HG03039 (cell line): ENCODE results near the gene NFILZ.
"Not testable (repeated sequence)": the region's sequence is repeated elsewhere in the genome, so short reads cannot be mapped to it uniquely, and the experiment has no call there.

Experiments
- ATAC-seq: cut with Tn5 transposase; IDR thresholded peaks from one replicate; pipeline ENCODE4 v1.9.1; 2021; ENCODE audit warnings: mild to moderate bottlenecking, moderate library complexity; ENCODE audit not compliant: unreplicated experiment

NFILZ gene

DNA sequence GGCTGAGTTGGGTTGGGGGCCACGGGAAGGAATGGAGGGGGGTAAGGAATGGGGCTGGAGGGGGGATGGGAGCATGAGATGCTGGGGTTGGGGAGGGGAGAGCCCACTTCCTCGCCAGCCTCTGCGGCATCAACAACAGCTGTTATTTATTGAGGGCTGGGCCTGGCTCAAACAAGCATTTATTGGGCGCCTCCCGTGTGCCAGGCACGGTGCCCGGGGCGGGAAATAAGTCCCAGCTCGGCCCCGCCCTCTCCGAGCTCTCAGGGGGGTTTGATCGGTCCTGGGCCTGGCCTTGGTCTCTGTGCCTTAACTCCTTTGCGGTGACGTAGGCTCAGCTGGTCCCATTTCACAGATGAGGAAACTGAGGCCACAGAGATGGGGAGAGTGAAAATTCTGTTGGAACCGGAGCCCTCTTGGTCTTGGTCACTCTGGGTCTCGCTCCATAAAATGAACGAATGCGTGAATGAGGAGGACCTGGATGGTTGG, 19.0 kb upstream of the NFILZ start:
- no peak for ATAC-seq

DNA sequence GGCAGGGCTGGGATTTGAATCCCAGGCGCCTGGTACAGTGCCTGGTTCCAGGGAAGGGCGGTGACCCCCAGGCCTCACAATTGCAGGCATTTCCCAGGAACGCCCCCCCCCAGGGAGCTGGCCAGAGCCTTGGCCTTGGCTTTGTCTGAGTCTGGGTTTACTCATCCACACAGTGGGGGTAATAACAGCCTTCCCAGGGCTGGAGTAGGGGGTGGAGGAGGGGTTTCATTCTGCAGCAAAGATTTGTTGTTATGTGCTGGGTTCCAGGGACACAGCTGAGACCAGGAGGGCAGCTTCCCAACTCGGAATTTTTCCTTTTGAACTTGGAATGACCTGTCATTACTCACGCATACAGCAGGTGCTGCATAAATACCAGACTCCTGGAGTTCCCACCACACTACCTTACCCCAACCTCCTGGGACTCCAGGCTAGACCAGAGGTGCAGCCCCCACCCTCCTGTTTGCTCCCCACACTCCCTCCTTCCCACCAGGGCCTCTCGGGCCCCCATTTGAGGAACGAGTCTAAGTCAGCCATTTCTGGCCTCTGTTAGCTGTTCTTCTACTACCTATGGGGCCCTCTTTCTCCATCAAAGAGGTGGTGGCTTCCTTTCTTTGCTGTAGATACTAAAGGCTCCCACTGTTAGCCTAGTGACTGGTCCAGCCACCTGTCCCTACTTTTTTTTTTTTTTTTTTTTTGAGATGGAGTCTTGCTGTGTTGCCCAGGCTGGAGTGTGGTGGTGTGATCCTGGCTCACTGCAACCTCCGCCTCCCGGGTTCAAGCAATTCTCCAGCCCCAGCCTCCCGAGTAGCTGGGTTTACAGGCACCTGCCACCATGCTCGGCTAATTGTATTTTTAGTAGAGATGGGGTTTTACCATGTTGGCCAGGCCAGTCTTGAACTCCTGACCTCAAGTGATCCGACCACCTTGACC, 18.3 kb upstream of the NFILZ start:
- no peak for ATAC-seq

DNA sequence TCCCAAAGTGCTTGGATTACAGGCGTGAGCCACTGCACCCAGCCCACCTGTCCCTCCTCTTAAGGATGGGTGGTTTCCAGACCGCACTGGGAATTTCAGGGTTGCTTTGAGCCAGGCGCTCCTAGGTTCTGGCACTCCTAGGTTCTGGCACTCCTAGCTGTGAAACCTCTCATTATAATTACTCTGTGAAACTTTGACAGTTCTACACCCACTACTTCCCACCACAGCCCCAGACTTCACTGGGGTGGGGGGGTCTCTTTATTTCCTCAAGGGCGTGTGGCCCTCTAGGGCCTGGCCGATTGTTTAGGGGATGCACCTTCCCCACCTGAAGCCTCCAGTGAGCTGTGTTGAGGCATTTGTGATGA, 17.6 kb upstream of the NFILZ start:
- no peak for ATAC-seq

DNA sequence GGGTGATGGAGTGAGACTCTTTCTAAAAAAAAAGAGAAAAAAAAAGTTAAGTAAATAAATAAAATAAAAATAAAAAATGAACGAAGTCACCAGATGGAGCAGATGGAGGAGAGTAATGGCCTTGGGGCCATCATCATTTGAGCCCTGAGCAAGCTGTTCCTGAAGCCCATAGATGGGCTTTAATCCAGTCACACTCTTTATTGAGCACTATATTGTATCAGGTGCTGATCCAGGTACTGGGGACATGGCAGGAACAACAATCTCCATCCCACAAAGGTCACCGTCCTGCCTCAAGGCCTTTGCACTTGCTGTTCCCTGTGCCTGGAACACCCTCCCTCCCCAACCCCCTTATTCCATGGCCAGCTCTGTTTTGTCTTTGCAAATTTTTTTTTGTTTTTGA, 16.0 kb upstream of the NFILZ start:
- no peak for ATAC-seq

DNA sequence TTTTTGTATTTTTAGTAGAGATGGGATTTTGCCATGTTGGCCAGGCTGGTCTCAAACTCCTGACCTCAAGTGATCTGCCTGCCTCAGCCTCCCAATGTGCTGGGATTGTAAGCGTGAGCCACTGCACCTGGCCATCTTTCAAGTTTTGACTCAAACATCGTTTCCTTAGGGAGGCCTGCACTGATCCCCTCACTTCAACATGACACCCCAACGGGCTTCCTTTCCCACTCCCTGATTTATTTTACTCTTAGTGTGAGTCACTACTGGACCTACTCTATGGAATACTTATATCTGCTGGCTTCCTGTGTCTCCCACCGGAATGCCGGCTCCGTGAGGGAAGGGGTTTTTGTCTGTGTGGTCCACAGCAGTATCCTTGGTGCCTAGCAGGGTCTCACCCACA, 15.4 kb upstream of the NFILZ start:
- no peak for ATAC-seq

DNA sequence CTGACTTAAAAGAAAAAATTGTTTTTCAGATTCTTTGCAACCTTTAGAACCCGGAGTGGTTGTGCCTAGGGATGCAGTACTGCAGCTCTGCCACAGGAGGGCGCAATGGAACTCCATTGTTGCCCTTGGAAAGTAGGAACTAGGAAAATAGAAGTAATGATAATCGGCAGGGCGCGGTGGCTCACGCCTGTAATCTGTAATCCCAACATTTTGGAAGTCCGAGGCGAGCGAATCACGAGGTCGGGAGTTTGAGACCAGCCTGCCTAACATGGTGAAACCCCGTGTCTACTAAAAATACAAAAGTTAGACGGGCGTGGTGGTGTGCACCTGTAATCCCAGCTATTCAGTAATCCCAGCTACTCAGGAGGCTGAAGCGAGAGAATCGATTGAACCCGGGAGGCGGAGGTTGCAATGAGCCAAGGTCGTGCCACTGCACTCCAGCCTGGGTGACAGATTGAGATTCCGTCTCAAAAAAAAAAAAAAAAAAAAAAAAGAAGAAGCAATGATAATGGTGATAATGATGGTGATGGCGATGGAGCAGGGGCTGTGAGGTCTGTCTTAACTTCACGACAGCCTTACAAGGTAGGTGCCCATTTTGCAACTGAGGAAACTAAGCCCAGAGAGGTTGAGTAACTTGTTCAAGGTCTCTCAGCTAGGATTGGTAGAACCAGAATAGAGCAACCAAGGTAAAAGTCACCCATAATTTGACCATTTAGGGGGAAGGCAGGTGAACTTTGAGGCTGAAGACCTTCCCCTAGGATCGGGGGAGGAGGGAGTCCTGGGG, 14.4 kb upstream of the NFILZ start:
- ATAC-seq = no peak

DNA sequence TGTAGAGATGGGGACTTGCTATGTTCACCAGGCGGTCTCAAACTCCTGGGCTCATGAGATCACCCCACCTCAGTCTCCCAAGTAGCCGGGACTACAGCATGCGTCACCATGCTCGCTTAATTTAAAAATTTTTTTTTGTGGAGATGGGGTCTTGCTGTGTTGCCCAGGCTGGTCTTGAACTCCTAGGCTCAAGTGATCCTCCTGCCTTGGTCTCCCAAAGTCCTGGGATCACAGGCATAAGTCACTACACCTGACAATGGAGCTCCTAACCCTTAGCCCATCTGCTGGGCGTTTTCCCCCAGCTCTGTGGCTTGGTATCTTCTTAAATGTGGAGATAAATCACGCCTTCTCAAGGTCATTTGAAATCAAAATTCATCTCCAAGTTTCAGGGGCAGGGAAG, 13.6 kb upstream of the NFILZ start:
- ATAC-seq = no peak

DNA sequence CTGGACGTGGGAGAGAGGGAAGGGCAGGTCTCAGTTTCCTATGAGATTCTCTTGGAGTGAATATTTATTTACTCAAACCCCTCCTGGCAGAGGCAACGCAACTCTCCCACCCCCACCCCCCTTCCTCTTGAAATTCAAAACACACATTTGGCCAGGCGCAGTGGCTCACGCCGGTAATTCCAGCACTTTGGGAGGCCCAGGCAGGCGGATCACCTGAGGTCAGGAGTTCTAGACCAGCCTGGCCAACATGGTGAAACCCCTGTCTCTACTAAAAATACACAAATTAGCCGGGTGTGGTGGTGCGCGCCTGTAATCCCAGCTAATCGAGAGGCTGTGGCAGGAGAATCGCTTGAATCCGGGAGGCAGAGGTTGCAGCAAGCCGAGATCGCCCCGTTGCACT, 13.1 kb upstream of the NFILZ start:
- ATAC-seq = not testable (repeated sequence)

DNA sequence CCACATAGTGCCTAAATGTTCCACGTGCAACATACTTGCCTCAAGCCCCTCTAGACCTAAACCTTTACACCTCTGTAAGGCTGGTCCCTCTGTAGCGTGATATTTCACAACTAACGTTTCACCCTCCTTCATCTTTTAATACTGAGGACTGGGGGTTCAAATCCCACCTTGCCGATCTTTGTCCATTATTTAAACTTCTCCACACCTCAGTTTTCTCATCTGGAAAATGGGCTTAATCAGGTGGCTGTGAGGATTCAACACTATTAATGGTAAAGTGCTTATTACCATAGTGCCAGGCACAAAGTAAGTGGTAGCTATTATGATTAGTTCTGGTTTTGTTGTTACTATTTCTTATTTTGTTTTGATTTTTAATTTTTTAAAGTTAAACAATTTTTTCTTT, 12.4 kb upstream of the NFILZ start:
- ATAC-seq = no peak

DNA sequence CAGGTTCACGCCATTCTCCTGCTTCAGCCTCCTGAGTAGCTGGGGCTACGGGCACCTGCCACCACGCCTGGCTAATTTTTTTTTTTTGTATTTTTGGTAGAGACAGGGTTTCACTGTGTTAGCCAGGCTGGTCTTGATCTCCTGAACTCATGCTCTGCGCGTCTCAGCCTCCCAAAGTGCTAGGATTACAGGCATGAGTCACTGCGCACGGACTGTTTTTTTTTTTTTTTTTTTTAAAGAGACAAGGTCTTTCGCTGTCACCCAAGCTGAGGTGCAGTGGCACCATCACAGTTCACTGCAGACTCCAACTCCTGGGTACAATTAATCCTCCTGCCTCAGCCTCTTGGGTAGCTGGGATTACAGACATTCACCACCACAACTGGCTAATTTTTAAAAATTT, 11.7 kb upstream of the NFILZ start:
- no peak for ATAC-seq

DNA sequence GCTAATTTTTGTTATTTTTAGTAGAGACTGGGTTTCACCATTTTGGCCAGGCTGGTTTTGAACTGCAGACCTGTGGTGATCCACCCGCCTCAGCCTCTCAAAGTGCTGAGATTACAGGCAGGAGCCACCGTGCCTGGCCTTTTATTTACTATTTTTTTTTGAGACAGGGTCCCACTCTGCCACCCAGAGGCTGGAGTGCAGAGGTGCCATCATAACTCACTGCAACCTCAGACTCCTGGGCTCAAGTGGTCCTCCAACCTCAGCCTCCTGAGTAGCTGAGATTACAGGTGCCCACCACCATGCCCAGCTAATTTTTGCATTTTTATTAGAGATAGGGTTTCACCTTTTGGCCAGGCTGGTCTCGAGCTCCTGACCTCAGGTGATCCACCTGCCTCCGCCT, 7.5 kb upstream of the NFILZ start:
- not testable (repeated sequence) for ATAC-seq

DNA sequence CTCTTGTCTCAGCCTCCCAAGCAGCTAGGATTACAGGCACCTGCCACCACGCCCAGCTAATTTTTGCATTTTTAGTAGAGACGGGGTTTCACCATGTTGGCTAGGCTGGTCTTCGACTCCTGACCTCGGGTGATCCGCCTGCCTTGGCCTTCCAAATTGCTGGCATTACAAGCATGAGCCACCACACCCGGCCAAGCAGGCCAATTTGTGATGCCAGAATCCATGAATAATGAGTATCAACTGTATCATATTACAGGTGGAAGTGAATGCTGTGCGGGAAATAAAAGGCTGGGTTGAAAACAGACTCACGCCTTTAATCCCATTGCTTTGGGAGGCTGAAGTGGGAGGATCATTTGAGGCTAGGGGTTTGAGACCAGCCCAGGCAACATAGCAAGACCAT, 3.6 kb upstream of the NFILZ start:
- no peak for ATAC-seq

DNA sequence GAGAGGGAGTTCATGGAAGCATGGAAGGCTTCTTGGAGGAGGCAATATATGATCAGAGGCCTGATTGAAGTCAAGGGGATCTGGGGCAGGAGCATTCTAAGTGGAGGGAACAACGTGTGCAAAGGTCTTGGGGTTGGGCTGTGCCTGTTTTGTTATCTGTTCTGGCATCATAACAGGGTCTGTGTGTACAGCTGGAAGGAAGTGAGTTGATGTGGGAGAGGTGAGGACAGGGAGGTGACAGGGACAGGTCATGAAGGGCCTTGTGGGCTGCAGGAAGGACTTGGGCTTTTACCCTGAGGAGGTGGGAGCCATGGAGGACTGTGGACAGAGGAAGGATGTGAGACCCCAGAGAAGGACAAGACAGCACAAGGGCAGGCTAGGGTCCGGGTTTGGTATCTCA, 1.2 kb upstream of the NFILZ start:
- ATAC-seq = no peak

DNA sequence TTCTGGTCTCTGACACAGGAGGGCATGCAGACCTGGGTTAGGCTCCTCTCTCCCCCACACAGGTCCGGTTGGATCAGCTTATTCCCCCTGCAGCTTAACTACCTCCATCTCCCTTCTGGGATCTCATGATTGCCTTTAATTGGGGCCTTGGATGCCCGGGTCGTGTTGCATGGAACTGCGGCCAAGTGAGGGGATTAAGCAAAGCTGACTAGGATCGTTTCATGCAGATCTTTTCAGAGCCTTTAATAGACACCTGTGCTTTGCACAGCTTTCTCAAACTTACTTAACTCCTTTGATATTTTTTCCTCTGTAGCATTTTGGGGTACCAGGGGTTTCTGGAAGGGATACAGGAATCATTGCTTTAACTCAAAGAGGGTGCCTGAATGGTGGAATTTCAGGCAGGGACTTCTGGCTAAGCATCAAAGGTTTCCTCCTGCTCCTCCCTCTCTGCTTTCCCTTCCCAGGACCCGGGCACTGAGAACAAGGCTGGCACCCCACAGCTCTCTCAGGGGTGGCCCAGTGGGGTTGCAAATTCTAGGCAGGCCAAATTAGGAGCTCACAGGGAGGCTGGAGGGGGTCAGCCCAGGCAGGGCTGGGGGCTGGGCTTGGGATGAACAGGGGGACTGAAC, 477 bp downstream of the NFILZ start:
- no peak for ATAC-seq

DNA sequence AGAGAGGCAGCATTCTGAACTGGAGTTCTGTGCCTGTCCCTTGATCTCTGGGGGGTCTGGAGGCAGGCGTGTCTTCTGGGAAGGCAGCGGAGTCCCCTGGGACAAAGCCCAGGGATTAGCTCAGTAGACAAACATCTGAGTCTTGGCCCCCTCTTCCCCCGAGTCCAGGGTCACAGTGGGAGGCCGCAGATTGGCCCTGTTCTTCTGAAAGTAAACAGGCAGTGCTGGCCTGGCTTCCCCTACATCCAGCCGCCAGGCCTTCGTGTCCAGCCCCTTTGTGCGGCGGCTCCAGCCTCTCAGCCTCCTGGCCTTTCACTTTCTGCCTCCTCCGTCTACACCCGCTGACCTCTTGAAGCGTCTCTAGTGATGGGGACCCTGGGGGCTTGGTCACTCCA, 989 bp downstream of the NFILZ start:
- no peak for ATAC-seq

DNA sequence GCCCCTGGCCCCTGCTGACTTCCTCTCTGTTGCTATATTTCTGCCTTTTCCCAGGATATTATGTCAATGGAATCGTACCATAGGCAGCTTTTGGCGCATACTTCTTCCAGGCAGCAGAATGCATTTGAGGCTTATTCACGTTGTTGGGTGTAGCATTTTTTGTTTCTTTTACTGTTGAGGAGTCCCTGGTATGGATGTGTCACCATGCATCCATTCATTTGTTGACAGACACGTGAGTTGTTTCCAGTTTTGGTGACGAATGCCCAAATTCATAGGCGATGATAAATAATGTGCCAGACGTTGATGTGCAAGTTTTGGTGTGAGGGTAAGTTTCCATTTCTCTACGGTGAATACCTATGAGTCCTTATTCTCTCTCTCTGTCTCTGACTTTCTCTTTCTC, 5.0 kb downstream of the NFILZ start:
- no peak for ATAC-seq

DNA sequence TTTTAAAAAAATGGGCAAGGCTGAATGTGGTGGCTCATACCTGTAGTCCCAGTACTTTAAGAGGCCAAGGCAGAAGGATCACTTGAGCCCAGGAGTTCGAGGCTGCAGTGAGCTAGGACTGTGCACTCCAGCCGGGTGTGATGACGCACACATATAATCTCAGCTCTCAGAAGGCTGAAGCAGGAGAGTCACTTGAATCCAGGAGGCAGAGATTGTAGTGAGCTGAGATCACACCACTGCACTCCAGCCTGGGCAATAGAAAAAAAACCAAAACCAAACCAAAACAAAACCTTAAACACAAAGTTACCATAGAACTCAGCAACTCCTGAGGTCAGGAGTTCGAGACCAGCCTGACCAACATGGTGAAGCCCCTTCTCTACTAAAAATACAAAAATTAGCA, 6.6 kb downstream of the NFILZ start:
- not testable (repeated sequence) for ATAC-seq

DNA sequence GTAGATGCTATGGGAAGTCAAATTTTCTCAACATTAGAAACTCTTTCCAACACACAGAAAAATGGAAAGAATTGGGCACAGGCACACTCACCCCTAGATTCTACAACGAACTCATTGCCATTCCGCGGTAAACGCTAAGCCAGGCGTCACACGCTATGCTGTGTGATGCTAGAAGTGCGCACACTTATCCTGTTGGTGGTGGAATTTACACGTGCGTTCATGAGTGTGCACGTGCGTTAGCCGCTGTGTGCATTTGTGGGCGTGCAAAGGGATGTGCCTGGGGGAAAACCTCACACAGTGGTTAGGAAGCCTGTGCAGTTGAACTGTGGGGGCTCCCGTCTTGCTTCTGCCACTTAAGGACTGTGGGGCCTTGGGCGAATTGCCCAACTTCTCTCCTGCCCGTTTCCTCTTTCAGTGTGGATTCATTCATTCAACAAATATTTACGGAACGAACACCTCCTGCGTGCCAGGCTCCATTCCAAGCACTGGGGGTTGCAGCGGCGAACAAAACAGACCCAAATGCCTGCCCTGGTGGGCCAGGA, 7.7 kb downstream of the NFILZ start:
- no peak for ATAC-seq

DNA sequence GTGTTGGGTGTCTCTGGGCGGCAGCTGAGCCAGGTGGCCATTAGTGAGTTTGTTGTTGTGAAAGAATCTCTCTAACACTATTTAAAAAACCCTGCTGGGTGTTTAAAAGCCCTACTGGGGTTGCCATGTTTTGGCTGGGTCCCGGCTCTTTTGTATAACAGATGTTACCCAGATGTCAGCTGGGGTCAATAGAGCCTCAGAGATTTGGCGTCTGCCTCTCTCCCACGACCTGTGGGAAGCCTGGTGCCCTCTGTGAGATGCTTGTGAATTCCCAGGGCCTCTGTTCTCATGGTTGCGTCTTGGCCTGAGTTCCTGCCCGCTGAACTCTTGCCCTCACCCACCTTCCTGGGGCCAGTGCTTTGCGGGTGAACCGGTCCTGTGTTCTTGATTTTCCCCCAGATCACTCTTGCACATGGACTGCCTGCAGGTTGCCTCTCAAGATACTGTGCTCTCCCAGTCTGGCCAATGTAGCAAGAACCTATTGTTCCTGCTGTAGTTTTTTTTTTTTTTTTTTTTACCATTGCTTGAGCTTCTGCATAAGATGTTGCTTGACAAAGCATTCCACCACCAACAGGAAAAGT, 9.5 kb downstream of the NFILZ start:
- no peak for ATAC-seq

DNA sequence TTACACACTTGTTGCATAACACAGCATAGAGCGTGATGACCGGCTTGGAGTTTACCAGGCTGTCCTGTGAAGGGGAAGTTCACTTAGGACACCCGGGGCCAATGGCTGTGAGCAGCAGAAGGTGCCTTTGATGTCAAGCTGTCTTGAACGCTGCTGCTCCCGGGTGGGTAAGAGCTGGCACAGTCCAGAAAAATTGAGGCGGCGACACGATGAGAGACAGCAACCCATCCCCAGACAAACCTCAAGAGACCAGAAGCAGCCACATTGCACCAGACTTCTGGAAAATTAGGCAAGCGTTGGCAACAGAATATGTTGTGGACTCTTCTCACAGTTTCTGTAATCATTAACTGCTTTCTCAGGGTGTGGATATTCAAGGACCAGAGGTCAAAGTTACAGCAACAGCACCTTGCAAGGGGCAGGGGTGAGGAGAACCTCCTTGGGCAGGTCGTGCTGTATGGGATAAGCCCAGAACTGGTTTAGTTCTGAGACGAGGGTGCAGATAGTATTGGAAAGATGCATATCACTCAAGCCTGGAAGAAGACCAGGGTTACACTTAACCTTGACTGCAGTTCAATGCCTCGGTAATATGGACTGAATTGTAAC, 10.1 kb downstream of the NFILZ start:
- ATAC-seq = no peak
